ENCODE measurements around the gene ALDH1L1. TPM values are rescaled to one million over a fixed set of nuclear protein-coding genes. Genes with fewer than 3 reads are reported as not detected.

ALDH1L1 gene
- total and polyA plus RNA-seq, 2 of the 8 experiments (the other 6 are each of a cell fraction or from before 2014, with no cell fraction given): 0.98 to 1.6 TPM

DNA sequence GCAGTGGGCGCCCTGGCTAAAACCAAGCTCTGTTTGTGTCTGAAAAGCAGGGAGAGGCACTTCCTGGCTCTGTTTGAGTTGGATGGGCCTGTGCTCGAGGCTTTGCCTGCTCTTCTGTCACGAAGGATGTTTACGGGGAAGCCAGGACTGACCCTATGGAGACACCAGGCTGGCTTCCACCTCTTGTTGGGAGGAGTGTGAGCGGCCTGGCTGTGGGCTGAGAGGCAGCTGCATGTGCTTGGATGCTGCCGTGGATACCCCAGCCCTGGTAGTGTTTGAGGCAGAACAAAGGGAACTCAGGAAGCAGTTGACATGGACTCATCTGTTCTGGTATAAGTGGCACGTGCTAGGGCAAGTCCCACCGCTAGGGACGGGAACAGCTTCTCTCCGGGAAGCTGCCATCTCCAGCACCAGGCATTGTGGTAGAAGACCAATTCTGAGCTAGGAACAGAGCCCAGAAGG lies 78.8 kb downstream of the ALDH1L1 start (continued):
- TF ChIP-seq, protein P1, sequence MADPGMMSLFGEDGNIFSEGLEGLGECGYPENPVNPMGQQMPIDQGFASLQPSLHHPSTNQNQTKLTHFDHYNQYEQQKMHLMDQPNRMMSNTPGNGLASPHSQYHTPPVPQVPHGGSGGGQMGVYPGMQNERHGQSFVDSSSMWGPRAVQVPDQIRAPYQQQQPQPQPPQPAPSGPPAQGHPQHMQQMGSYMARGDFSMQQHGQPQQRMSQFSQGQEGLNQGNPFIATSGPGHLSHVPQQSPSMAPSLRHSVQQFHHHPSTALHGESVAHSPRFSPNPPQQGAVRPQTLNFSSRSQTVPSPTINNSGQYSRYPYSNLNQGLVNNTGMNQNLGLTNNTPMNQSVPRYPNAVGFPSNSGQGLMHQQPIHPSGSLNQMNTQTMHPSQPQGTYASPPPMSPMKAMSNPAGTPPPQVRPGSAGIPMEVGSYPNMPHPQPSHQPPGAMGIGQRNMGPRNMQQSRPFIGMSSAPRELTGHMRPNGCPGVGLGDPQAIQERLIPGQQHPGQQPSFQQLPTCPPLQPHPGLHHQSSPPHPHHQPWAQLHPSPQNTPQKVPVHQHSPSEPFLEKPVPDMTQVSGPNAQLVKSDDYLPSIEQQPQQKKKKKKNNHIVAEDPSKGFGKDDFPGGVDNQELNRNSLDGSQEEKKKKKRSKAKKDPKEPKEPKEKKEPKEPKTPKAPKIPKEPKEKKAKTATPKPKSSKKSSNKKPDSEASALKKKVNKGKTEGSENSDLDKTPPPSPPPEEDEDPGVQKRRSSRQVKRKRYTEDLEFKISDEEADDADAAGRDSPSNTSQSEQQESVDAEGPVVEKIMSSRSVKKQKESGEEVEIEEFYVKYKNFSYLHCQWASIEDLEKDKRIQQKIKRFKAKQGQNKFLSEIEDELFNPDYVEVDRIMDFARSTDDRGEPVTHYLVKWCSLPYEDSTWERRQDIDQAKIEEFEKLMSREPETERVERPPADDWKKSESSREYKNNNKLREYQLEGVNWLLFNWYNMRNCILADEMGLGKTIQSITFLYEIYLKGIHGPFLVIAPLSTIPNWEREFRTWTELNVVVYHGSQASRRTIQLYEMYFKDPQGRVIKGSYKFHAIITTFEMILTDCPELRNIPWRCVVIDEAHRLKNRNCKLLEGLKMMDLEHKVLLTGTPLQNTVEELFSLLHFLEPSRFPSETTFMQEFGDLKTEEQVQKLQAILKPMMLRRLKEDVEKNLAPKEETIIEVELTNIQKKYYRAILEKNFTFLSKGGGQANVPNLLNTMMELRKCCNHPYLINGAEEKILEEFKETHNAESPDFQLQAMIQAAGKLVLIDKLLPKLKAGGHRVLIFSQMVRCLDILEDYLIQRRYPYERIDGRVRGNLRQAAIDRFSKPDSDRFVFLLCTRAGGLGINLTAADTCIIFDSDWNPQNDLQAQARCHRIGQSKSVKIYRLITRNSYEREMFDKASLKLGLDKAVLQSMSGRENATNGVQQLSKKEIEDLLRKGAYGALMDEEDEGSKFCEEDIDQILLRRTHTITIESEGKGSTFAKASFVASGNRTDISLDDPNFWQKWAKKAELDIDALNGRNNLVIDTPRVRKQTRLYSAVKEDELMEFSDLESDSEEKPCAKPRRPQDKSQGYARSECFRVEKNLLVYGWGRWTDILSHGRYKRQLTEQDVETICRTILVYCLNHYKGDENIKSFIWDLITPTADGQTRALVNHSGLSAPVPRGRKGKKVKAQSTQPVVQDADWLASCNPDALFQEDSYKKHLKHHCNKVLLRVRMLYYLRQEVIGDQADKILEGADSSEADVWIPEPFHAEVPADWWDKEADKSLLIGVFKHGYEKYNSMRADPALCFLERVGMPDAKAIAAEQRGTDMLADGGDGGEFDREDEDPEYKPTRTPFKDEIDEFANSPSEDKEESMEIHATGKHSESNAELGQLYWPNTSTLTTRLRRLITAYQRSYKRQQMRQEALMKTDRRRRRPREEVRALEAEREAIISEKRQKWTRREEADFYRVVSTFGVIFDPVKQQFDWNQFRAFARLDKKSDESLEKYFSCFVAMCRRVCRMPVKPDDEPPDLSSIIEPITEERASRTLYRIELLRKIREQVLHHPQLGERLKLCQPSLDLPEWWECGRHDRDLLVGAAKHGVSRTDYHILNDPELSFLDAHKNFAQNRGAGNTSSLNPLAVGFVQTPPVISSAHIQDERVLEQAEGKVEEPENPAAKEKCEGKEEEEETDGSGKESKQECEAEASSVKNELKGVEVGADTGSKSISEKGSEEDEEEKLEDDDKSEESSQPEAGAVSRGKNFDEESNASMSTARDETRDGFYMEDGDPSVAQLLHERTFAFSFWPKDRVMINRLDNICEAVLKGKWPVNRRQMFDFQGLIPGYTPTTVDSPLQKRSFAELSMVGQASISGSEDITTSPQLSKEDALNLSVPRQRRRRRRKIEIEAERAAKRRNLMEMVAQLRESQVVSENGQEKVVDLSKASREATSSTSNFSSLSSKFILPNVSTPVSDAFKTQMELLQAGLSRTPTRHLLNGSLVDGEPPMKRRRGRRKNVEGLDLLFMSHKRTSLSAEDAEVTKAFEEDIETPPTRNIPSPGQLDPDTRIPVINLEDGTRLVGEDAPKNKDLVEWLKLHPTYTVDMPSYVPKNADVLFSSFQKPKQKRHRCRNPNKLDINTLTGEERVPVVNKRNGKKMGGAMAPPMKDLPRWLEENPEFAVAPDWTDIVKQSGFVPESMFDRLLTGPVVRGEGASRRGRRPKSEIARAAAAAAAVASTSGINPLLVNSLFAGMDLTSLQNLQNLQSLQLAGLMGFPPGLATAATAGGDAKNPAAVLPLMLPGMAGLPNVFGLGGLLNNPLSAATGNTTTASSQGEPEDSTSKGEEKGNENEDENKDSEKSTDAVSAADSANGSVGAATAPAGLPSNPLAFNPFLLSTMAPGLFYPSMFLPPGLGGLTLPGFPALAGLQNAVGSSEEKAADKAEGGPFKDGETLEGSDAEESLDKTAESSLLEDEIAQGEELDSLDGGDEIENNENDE (IDR thresholded peaks at IDR 0.05; ENCODE audit: insufficient replicate concordance, low read length): no peak
- TF ChIP-seq SIRT6 (IDR thresholded peaks at IDR 0.05; ENCODE audit: low read length) (no peak), KDM5A (IDR thresholded peaks at IDR 0.05; ENCODE audit: low read length) (no peak), FOSL1 (IDR thresholded peaks at IDR 0.05; ENCODE audit: insufficient read depth, low read depth, low read length) (no peak), SRF (IDR thresholded peaks at IDR 0.05; ENCODE audit: low read depth, low read length) (no peak), SP4 (IDR thresholded peaks at IDR 0.05; ENCODE audit: low read length) (no peak), SUZ12 (IDR thresholded peaks at IDR 0.05; ENCODE audit: low read length) (no peak), POLR2A (IDR thresholded peaks at IDR 0.05; ENCODE audit: control extremely low read depth in 1 of 2, low read depth in 2 of 2, low read length in 2 of 2) (no peak), HDAC6 (IDR thresholded peaks at IDR 0.05; ENCODE audit: low read depth, low read length) (no peak), SP2 (IDR thresholded peaks at IDR 0.05; ENCODE audit: low read length) (no peak), CTBP2 (IDR thresholded peaks at IDR 0.05; ENCODE audit: borderline replicate concordance, insufficient read depth, insufficient read length, low read length) (no peak), JUND (IDR thresholded peaks at IDR 0.05; ENCODE audit: low read length) (no peak)
